ENCODE data around the gene AGK.

The AGK gene

DNA sequence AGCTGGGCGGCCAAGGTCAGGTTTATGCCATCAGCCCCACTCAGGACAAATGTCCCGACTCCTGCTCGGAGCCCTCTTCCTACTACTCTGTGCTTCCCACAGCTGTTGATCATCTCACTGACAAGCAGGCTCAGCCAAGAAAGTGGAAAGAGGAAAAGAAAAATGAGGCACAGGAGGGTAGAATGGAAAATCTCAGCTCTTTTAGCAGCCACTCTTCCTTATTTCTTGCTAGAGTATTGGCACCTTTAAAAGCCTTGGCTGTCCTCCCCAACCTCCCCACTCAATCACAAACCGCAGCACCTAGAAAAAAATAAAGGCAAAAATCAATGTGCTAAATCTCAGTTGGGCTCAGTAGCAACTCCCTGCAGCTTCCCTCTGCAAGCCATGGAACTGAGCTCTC lies 35.3 kb upstream of the AGK start:
- TF ChIP-seq POLR2AphosphoS5 (IDR thresholded peaks at IDR 0.05; ENCODE audit: low read depth) (no peak), GABPA (IDR thresholded peaks at IDR 0.05; ENCODE audit: low read depth) (no peak), SPI1 (IDR thresholded peaks at IDR 0.05; ENCODE audit: borderline replicate concordance, low read depth) (no peak)
- TF ChIP-seq, protein P1, sequence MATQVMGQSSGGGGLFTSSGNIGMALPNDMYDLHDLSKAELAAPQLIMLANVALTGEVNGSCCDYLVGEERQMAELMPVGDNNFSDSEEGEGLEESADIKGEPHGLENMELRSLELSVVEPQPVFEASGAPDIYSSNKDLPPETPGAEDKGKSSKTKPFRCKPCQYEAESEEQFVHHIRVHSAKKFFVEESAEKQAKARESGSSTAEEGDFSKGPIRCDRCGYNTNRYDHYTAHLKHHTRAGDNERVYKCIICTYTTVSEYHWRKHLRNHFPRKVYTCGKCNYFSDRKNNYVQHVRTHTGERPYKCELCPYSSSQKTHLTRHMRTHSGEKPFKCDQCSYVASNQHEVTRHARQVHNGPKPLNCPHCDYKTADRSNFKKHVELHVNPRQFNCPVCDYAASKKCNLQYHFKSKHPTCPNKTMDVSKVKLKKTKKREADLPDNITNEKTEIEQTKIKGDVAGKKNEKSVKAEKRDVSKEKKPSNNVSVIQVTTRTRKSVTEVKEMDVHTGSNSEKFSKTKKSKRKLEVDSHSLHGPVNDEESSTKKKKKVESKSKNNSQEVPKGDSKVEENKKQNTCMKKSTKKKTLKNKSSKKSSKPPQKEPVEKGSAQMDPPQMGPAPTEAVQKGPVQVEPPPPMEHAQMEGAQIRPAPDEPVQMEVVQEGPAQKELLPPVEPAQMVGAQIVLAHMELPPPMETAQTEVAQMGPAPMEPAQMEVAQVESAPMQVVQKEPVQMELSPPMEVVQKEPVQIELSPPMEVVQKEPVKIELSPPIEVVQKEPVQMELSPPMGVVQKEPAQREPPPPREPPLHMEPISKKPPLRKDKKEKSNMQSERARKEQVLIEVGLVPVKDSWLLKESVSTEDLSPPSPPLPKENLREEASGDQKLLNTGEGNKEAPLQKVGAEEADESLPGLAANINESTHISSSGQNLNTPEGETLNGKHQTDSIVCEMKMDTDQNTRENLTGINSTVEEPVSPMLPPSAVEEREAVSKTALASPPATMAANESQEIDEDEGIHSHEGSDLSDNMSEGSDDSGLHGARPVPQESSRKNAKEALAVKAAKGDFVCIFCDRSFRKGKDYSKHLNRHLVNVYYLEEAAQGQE (IDR thresholded peaks at IDR 0.05; ENCODE audit: insufficient replicate concordance, low read depth) = no peak
- TF ChIP-seq, protein P2, sequence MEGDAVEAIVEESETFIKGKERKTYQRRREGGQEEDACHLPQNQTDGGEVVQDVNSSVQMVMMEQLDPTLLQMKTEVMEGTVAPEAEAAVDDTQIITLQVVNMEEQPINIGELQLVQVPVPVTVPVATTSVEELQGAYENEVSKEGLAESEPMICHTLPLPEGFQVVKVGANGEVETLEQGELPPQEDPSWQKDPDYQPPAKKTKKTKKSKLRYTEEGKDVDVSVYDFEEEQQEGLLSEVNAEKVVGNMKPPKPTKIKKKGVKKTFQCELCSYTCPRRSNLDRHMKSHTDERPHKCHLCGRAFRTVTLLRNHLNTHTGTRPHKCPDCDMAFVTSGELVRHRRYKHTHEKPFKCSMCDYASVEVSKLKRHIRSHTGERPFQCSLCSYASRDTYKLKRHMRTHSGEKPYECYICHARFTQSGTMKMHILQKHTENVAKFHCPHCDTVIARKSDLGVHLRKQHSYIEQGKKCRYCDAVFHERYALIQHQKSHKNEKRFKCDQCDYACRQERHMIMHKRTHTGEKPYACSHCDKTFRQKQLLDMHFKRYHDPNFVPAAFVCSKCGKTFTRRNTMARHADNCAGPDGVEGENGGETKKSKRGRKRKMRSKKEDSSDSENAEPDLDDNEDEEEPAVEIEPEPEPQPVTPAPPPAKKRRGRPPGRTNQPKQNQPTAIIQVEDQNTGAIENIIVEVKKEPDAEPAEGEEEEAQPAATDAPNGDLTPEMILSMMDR (IDR thresholded peaks at IDR 0.05; ENCODE audit: insufficient read depth, low read length) = no peak
- H3K4me3 ChIP-seq (replicated peaks; ENCODE audit: insufficient read depth, low read length) = no peak overlapping the region
- peaks cover 26% of the 10 kb centered on the region for H3K27me3 ChIP-seq (ENCODE audit: insufficient read depth, poor library complexity, severe bottlenecking)
- DNase-seq (ENCODE audit: low read depth in 1 of 2, low spot score in 1 of 2) = no peak
- H3K27ac ChIP-seq (replicated peaks) = no peak overlapping the region

DNA sequence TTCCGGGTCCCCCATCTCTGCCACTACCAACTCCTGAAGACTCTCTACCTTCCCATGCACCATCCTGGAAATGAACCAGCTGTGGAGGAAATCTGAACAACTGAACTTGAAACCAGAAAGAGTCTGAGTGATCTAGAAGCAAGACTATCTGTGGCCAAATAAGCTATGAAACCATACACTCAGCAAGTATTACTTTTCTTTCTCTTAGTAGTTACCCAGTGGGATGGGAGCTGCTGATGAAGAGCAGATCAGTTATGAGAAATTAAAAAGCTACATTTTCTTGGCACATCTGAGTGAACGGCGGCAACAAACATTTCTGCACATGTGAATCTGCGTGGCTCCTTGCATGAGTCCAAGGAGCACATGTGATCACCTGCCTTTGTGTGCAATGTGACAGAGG lies 31.6 kb upstream of the AGK start:
- Histone ChIP-seq H3K27ac (replicated peaks) (no peak overlapping the region), H3K4me3 (replicated peaks; ENCODE audit: insufficient read depth, low read length) (no peak overlapping the region), H3K27me3 (ENCODE audit: insufficient read depth, poor library complexity, severe bottlenecking) (peaks cover 3% of the 10 kb centered on the region)
- no peak for DNase-seq (ENCODE audit: low read depth in 1 of 2, low spot score in 1 of 2)
- no peak for TF ChIP-seq SPI1 (IDR thresholded peaks at IDR 0.05; ENCODE audit: borderline replicate concordance, low read depth)

DNA sequence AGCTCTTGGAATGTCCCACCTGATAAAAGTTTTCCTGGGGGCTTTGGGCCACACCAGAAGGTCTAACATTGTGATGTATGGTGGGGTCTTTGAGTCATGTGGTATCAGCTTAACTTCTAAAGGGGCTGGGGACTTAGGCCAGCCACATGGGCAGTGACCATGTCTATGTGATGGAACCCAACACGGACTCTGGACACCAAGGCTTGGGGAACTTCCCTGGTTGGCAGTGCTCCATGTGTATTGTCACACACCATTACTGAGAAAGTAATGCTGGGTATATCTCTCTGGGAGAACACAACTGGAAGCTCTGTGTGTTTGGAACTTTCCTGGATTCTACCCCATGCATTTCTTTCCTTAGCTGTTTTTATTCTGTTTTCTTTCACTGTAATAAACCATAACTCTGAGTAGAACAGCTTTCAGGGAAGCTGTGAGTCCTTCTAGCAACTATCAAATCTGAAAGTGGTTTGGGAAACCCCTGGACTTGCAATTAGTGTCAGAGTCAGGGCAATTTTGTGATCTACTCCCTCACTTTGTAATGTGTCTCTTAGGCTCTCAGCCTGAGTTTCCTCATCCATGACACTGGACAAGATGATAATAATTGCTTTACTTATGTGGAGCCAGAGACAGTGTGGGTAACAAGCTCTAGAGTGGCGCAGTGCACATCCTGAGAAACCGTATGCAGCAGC lies 28.4 kb upstream of the AGK start:
- DNase-seq (ENCODE audit: low read depth in 1 of 2, low spot score in 1 of 2) = no peak
- Histone ChIP-seq H3K27me3 (ENCODE audit: insufficient read depth, poor library complexity, severe bottlenecking) (peaks cover 3% of the 10 kb centered on the region), H3K27ac (replicated peaks) (no peak overlapping the region), H3K4me3 (replicated peaks; ENCODE audit: insufficient read depth, low read length) (no peak overlapping the region)
- TF ChIP-seq SPI1 (IDR thresholded peaks at IDR 0.05; ENCODE audit: borderline replicate concordance, low read depth) (no peak), GABPA (IDR thresholded peaks at IDR 0.05; ENCODE audit: low read depth) (no peak), POLR2AphosphoS5 (IDR thresholded peaks at IDR 0.05; ENCODE audit: low read depth) (no peak)
- TF ChIP-seq, protein P2 (IDR thresholded peaks at IDR 0.05; ENCODE audit: insufficient read depth, low read length) = no peak
- TF ChIP-seq, protein P1 (IDR thresholded peaks at IDR 0.05; ENCODE audit: insufficient replicate concordance, low read depth) = no peak

DNA sequence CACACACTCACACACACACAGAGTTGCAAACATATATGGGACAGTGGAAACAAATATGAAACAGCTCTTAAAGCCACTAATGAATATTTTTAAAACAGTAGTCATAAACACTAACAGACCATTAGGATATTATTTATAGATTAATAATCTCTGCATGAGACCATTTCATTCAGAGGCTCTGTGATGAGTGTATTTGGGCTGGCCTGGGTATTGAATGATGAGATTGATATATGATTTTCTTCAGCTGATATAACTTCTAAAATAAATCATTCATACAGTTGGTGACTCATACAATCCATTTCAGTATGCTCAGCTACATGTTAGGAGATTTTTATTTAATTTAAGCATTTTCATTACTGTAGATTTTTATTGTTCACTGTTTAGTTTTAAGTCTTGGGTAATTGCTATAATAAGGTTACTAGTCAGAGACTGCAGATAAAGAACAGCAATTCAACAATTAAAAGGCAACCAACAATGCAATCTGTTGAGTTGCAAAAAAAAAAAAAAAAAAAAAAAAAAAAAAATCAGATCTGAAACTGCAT lies 25.2 kb upstream of the AGK start:
- Histone ChIP-seq H3K27me3 (ENCODE audit: insufficient read depth, poor library complexity, severe bottlenecking) (peaks cover 3% of the 10 kb centered on the region), H3K4me3 (replicated peaks; ENCODE audit: insufficient read depth, low read length) (no peak overlapping the region)

More for the DNA sequence above, 25.2 kb upstream of the AGK start:
- no peak for DNase-seq (ENCODE audit: low read depth in 1 of 2, low spot score in 1 of 2)
- TF ChIP-seq, protein P2 (IDR thresholded peaks at IDR 0.05; ENCODE audit: insufficient read depth, low read length) = no peak
- TF ChIP-seq, protein P1 (IDR thresholded peaks at IDR 0.05; ENCODE audit: insufficient replicate concordance, low read depth) = no peak
- no peak for TF ChIP-seq GABPA (IDR thresholded peaks at IDR 0.05; ENCODE audit: low read depth)
- TF ChIP-seq POLR2AphosphoS5 (IDR thresholded peaks at IDR 0.05; ENCODE audit: low read depth) = no peak
- TF ChIP-seq SPI1 (IDR thresholded peaks at IDR 0.05; ENCODE audit: borderline replicate concordance, low read depth) = no peak
- H3K27ac ChIP-seq (replicated peaks) = no peak overlapping the region

All from HL-60 (cell line).